Rectal smooth muscle tissue (tissue), 1 donor: ENCODE data around the gene CEND1.

Source experiments
- H3K27ac ChIP-seq: one replicate; pipeline ENCODE4 v1.7.0; 2013; ENCODE audit warnings: low read depth, low read length, inconsistent platforms
- H3K27me3 ChIP-seq: one replicate; pipeline ENCODE4 v1.7.0; 2013; ENCODE audit warnings: low read length; ENCODE audit not compliant: control insufficient read depth, insufficient read depth
- H3K36me3 ChIP-seq: one replicate; pipeline ENCODE4 v1.7.0; 2013; ENCODE audit warnings: low read length; ENCODE audit not compliant: control insufficient read depth, insufficient read depth
- H3K4me1 ChIP-seq: one replicate; pipeline ENCODE4 v1.7.0; 2013; ENCODE audit warnings: low read length; ENCODE audit not compliant: control insufficient read depth, insufficient read depth
- H3K4me3 ChIP-seq: one replicate; pipeline ENCODE4 v1.7.0; 2013; ENCODE audit warnings: low read length
- H3K9ac ChIP-seq: one replicate; pipeline ENCODE4 v1.7.0; 2013; ENCODE audit warnings: low read length

Gene CEND1

DNA sequence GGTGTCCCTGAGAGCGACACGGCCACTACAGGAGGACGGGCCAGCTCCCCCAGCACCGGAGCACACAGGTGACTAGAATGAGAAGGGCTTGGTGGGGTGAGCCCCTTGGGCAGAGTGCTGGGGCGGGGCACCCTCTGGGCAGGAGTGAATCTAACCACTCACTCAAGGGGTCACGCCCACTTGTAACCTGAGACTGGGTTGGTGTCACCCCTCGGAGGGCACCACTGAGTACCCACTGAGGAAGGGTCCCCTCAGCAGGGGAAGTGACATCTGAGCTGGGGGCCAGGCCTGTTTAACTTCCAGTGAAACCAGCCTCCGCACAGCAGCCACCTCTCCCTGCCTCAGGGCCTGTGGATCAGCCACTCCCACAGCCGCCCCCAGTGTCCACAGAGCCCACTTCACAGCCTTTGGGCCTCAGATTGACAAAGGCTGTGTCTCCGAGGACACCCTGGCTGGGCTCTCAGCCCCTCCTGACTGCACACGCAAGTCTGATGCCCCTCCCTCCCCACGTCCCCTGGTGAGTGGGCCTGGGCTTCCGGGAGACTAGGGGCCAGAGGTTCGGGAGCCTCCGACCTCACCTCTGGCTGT lies 18.2 kb downstream of the CEND1 start:
- H3K36me3 ChIP-seq, result peaks cover 14% of the 10 kb centered on the region
- H3K27ac ChIP-seq, result no peak overlapping the region

DNA sequence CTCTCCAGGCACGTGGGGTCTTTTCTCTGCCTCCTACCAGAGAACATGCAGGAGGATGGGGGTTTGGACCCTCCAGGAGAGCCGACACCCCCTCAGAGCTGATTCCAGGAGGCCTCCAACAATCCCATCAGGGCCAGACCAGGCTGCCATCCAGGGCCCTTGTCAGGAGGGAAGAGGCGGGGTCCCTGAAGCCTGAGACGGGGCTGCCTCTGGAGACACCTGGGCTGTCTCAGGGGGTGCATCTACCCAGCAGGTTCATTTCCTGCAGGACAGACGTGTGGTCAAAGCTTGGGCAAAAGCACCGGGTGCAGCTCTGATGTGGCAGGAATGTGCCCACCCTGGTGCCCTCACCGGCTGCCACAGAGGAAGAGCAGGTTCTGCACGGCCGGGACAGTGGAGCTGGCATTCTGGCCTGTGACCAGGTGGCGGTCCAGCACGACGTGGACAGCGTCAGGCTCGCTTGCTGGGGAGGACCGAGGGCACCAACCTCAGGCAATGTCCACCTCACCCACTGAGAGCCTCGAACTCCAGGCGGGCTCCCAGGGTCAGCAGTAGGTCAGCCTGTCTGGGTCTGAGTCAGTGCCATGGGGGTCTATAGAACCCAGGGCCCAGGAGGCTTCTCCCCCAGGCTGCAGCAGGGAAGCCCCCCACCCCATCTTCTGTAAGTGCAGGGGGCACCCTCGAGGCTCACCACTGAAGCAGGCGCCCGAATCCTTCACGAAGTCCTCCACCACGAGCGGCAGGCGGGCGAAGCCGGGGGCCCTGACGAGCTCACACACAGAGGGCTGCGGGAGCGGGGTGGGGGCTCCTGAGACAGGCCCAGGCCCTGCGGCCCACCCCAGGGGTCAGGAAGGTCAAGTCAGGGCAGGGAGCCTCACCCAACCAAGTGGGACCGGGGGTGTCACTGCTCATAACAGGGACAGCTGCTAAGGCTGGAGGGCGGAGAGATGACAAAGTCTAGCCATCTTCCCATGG lies 19.0 kb downstream of the CEND1 start:
- Histone ChIP-seq H3K4me3 (no peak overlapping the region), H3K27me3 (no peaks in the 10 kb centered on the region), H3K36me3 (peaks cover 21% of the 10 kb centered on the region), H3K27ac (no peak overlapping the region), H3K4me1 (peaks cover 2% of the 10 kb centered on the region), H3K9ac (no peak overlapping the region)

More for the DNA sequence above, 18.2 kb downstream of the CEND1 start:
- Histone ChIP-seq H3K9ac (no peak overlapping the region), H3K27me3 (no peaks in the 10 kb centered on the region), H3K4me1 (peaks cover 2% of the 10 kb centered on the region), H3K4me3 (no peak overlapping the region)

DNA sequence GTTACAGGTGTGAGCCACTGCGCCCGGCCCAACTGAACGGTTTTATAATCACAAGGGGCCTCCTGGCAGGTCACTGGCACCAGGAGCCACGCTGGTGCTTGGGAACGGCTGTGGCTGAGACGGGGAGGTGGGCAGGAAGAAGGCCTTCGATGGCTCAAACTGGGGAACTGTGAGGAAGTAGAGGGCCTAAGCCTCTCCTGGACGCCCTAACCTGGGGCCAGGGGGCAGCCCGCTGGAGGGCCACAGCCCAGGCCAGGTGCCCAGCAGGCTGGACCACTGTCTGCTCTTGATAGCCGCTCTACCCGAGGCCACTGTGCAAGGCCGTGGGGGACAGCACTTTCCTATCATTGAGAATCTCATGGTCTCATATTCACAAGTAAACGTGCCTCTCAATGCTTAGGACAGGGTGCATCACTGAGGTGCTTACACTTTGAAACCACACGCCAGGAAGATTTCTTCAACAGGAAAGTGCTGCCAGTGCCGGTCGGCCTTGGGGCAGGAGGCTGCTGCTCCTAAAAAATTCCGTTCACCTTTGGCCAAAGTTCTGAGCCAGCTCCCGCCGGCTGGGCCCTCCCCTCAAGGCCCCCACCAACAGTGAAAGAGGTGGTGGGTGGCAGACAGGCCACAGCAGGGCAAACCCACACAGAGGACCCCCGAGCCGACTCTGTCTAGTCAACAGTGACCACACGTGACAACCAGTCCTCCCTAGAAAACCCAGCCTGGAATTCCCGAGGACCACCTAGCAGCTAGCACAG lies 19.8 kb downstream of the CEND1 start:
- Histone ChIP-seq H3K27ac (no peak overlapping the region), H3K9ac (no peak overlapping the region), H3K36me3 (peaks cover 22% of the 10 kb centered on the region), H3K4me3 (no peak overlapping the region), H3K27me3 (no peaks in the 10 kb centered on the region), H3K4me1 (no peaks in the 10 kb centered on the region)

DNA sequence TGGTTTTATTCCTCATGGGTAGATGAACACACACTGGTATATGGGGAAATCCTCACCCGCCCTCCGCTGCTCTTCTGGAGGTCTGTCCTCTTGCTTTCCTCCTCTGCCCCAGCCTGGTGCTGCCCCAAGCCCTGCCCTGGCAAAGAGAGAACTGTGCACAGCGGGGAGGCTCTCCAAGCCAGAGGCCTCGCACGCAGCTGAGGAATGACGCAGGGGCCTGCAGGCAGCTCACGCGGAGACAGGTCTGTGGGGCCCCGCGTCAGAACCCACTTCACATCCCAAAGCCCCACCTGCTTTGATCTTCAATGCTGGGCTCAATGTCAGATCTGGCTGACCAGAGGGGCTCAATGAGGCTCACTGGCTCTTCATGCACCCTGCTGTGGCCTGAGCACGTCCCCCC lies 22.7 kb downstream of the CEND1 start:
- H3K27ac ChIP-seq, result no peak overlapping the region
- H3K36me3 ChIP-seq, result peaks cover 31% of the 10 kb centered on the region

DNA sequence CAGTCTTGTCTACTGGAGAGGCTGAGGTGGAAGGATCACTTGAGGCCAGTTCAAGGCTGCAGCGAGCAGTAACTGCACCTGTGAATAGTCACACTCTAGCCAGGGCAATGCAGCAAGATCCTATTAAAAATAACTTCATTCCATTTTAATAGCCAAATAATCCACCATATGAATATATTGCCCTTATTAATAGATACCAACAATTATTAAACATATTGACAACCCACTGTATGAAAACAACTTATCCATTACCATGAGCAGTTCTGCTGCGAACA lies 23.0 kb downstream of the CEND1 start:
- Histone ChIP-seq H3K4me1 (no peaks in the 10 kb centered on the region), H3K4me3 (no peak overlapping the region), H3K27me3 (no peaks in the 10 kb centered on the region), H3K9ac (no peak overlapping the region), H3K27ac (no peak overlapping the region), H3K36me3 (peaks cover 31% of the 10 kb centered on the region)

More for the DNA sequence above, 22.7 kb downstream of the CEND1 start:
- H3K9ac ChIP-seq, result no peak overlapping the region
- H3K4me1 ChIP-seq, result no peaks in the 10 kb centered on the region
- no peaks in the 10 kb centered on the region for H3K27me3 ChIP-seq
- no peak overlapping the region for H3K4me3 ChIP-seq

DNA sequence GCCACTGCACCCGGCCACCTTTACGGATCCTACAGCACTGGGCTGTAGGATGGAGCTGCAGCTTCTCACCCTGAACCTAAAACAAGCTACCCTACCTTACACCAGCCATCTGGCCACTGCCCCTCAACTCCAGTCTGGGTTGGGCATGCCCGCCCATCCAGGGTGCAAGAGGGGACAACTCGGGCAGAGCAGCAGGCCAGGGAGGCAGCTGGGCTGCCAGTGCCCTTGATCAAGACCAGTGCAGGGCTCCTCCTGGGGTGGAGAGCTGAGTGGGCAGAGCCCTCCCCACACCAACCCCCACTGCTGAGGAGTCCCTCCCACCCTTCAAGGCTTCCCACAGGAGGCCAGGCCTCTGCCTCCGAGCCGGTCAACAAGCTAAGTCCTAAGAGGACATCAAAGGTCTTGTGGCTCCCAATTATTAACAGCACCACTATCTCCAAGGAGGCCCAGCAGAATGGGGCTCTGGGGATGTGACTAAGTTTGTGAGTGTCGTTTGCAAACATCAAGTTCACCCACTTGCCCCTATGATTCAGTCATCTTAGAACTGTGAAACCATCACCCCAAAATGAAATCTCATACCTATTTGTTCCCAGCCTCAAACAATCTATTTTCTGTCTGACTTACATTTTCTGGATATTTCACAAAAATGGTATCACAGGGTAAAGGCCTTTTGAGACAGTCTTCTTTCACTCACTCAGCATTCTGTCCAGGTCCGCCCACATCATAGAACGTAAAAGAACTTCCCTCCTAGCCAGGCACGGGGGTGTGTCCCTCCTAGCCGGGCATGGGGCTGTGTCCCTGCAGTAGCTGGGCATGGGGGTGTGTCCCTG lies 23.6 kb downstream of the CEND1 start:
- peaks cover 35% of the 10 kb centered on the region for H3K36me3 ChIP-seq
- no peak overlapping the region for H3K4me3 ChIP-seq
- no peak overlapping the region for H3K9ac ChIP-seq
- H3K27me3 ChIP-seq, result no peaks in the 10 kb centered on the region
- H3K4me1 ChIP-seq, result no peaks in the 10 kb centered on the region
- H3K27ac ChIP-seq, result no peak overlapping the region

DNA sequence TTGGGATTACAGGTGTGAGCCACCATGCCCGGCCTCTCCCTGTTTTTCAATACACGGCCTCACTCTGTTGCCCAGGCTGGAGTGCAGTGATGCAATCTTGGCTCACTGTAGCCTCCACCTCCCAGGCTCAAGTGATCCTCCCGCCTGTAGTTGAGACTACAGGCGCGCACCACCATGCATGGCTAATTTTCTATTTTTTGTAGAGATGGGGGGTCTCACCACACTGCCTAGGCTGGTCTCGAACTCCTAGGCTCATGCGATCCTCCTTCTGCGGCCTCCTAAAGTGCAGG lies 24.1 kb downstream of the CEND1 start:
- Histone ChIP-seq H3K27ac (no peak overlapping the region), H3K4me3 (no peak overlapping the region), H3K27me3 (no peaks in the 10 kb centered on the region), H3K4me1 (no peaks in the 10 kb centered on the region), H3K9ac (no peak overlapping the region), H3K36me3 (peaks cover 34% of the 10 kb centered on the region)

DNA sequence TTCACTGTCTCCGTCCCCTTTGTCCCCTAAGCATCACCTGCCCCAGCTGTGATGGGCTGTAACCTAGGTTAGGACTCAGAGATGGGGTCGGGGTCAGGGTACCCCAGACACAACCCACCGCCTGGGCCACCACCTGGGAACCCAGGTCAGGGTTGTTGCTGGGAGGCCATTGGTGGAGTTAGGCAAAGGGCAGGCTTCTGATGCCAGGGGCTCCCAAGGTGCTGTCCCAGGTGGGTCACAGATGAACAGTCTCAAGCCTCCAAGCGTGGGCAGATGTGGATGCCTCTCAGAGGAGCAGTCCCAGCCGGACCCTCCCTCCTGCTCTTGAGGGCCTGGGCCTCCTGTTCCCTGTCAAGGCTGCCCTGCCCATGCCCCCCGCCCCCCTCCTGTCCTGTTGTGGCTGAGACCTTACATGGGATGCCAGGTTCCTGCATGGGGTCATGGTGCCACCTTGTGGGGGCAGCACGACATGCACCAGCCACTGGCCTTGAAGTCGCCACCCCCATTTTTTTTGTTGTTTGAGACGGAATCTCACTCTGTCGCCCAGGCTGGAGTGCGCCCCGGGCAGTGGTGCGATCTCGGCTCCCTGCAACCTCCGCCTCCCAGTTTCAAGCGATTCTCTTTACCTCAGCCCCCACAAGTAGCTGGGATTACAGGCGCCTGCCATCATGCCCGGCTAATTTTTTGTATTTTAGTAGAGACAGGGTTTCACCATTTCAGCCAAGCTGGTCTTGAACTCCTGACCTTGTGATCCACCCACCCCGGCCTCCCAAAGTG lies 24.7 kb downstream of the CEND1 start:
- Histone ChIP-seq H3K4me1 (no peaks in the 10 kb centered on the region), H3K4me3 (no peak overlapping the region), H3K27me3 (no peaks in the 10 kb centered on the region), H3K9ac (no peak overlapping the region), H3K36me3 (peaks cover 32% of the 10 kb centered on the region), H3K27ac (no peak overlapping the region)

DNA sequence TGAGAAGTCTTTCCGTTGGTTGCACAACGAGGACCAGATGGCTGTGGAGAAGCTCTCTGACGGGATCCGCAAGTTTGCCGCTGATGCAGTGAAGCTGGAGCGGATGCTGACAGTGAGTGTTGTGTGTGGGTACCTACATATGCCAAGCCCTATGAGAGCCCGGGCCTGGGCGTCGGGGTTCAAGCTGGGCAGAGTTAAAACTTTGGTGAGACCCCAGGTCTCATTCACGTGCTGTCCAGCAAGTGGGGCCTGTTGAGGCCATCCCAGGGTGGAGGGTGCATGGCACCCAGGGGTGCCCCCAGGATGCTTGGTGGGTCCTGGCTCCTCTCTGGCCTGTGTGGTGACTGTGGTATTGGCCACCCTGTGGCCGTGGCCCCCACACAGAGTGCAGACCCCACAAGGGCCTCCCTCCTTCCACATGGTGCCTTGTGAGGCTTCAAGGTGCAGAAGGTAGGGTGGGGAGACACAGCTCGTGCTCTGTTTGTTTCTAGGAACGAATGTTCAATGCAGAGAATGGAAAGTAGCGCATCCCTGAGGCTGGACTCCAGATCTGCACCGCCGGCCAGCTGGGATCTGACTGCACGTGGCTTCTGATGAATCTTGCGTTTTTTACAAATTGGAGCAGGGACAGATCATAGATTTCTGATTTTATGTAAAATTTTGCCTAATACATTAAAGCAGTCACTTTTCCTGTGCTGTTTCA lies 25.4 kb downstream of the CEND1 start:
- no peaks in the 10 kb centered on the region for H3K4me1 ChIP-seq
- no peak overlapping the region for H3K4me3 ChIP-seq
- H3K27ac ChIP-seq, result no peak overlapping the region
- peaks cover 32% of the 10 kb centered on the region for H3K36me3 ChIP-seq
- H3K27me3 ChIP-seq, result no peaks in the 10 kb centered on the region
- H3K9ac ChIP-seq, result no peak overlapping the region

DNA sequence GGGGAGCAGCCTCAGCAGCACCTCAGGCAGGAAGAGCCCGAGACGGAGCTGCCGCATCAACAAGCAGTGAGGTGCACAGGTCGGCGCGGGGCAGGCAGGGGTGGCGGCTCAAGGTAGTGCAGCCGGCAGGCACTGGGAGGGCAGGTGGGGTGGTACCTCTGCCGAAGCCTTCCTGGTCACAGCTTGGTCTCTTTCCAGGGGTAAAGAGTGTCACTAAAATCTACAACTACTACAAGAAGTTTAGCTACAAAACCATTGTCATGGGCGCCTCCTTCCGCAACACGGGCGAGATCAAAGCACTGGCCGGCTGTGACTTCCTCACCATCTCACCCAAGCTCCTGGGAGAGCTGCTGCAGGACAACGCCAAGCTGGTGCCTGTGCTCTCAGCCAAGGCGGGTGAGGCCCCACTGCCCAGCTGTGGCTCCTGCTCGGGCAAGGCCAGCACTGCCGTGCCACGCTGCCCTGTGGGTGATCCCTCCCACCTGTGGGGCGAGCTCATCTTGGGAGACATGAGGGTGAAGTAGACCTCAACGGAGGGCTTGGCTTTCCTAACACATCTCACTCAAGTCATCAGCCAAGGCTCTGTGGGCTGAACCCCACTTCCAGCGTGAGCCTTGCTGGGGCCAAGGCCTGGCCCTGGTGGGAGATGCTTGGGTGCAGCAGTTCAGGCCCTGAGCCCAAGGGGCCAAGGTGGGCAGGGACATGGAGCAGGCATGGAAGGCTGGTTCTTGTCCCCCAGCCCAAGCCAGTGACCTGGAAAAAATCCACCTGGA lies 26.2 kb downstream of the CEND1 start:
- Histone ChIP-seq H3K36me3 (peaks cover 34% of the 10 kb centered on the region), H3K27me3 (no peaks in the 10 kb centered on the region), H3K4me1 (no peaks in the 10 kb centered on the region), H3K9ac (no peak overlapping the region), H3K4me3 (no peak overlapping the region), H3K27ac (no peak overlapping the region)

DNA sequence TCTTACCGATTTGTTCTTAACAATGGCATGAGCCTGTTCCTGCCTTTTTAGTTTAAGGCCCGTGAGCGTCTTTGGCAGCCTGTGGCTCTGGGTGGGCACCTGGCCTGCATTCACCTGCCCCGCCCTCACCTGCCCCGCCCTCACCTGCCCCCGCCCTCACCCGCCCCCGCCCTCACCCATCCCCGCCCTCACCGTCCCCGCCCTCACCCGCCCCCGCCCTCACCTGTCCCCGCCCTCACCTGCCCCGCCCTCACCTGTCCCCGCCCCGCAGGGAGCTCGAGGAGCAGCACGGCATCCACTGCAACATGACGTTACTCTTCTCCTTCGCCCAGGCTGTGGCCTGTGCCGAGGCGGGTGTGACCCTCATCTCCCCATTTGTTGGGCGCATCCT lies 26.8 kb downstream of the CEND1 start:
- peaks cover 34% of the 10 kb centered on the region for H3K36me3 ChIP-seq

More for the DNA sequence above, 26.8 kb downstream of the CEND1 start:
- Histone ChIP-seq H3K4me1 (no peaks in the 10 kb centered on the region), H3K27me3 (no peaks in the 10 kb centered on the region), H3K9ac (no peak overlapping the region), H3K4me3 (no peak overlapping the region), H3K27ac (no peak overlapping the region)
